ENCODE results near the gene FBXW7.

- TF ChIP-seq POLR2A (IDR thresholded peaks at IDR 0.05) (no peak), CTCF (IDR thresholded peaks at IDR 0.05) (peak in 5 of 6 experiments; percentile 24 to 65 (median 50))
These were observed 150.3 kb downstream of the FBXW7 start for GRCh38 chr4:152385551-152385950.

Data from thyroid gland (tissue), 4 donors.